Stomach (tissue), 4 donors: ENCODE measurements around the gene ZSCAN21.

Experiments used
- CTCF ChIP-seq, 7 experiments: fragments of 450-650 bp in 4 of 7; fragments of 200-600 bp in 3 of 7; sonication (generic) in 3 of 7; IDR thresholded peaks; one replicate each; pipeline ENCODE4 v1.5.1; 2016 to 2019; ENCODE audit warnings: antibody characterized with exemption in 7 of 7, control low read depth in 2 of 7, mild to moderate bottlenecking in 1 of 7
- POLR2A ChIP-seq, 4 donors: fragments of 450-650 bp; IDR thresholded peaks; one replicate each; pipeline ENCODE4 v1.6.1; 2016; ENCODE audit warnings: antibody characterized with exemption in 4 of 4, control low read depth in 2 of 4, mild to moderate bottlenecking in 1 of 4, moderate library complexity in 1 of 4
- POLR2AphosphoS5 ChIP-seq, 3 donors: sonication (generic); formaldehyde crosslinking; IDR thresholded peaks; one replicate each; pipeline ENCODE4 v1.6.1; 2016; ENCODE audit warnings: antibody characterized with exemption in 3 of 3

GRCh38 chr7:100089458-100090196, 40.1 kb downstream of the ZSCAN21 start:
- TF ChIP-seq CTCF (IDR thresholded peaks at IDR 0.05) (no peak), POLR2AphosphoS5 (IDR thresholded peaks at IDR 0.05) (no peak), POLR2A (IDR thresholded peaks at IDR 0.05) (no peak)
